GM23338 (cell line): ENCODE results near the gene LAMTOR1. TPM values are rescaled to one million over a fixed set of nuclear protein-coding genes. Genes with fewer than 3 reads are reported as not detected.

Experiments
- ATAC-seq: fragments of 200-7000 bp; cut with Tn5 transposase; 3 replicates; pipeline ENCODE4 v1.9.1; 2020
- DNase-seq: peaks from one replicate; pipeline ENCODE4 v3.0.0-alpha.2; 2015; ENCODE audit warnings: low spot score
- H2AFZ ChIP-seq: fragments of 200-600 bp; sonication (generic); 2 replicates; pipeline ENCODE4 v1.8.0; 2016; ENCODE audit warnings: antibody characterized with exemption, mild to moderate bottlenecking, moderate library complexity
- H3F3A ChIP-seq: fragments of 200-600 bp; sonication (generic); replicated peaks from 2 replicates; pipeline ENCODE4 v1.8.0; 2017; ENCODE audit warnings: antibody characterized with exemption, mixed run types, low read depth
- H3K27ac ChIP-seq: fragments of 200-600 bp; sonication (generic); 2 replicates; pipeline ENCODE4 v1.6.1; 2016; ENCODE audit warnings: low read depth
- H3K27me3 ChIP-seq: fragments of 200-600 bp; sonication (generic); 2 replicates; pipeline ENCODE4 v1.8.0; 2016; ENCODE audit warnings: mild to moderate bottlenecking, mixed run types, moderate library complexity; ENCODE audit not compliant: insufficient read depth
- H3K36me3 ChIP-seq: fragments of 200-600 bp; sonication (generic); 2 replicates; pipeline ENCODE4 v1.8.0; 2016; ENCODE audit warnings: mild to moderate bottlenecking; ENCODE audit not compliant: insufficient read depth
- H3K4me1 ChIP-seq: fragments of 200-600 bp; sonication (generic); 2 replicates; pipeline ENCODE4 v1.8.0; 2016; ENCODE audit warnings: mild to moderate bottlenecking, moderate library complexity; ENCODE audit not compliant: insufficient read depth
- H3K4me2 ChIP-seq: fragments of 200-600 bp; sonication (generic); 2 replicates; pipeline ENCODE4 v1.7.1; 2017; ENCODE audit warnings: mixed run types
- H3K4me3 ChIP-seq: fragments of 200-600 bp; sonication (generic); 2 replicates; pipeline ENCODE4 v1.6.1; 2016; ENCODE audit warnings: mixed run types
- H3K79me2 ChIP-seq: fragments of 200-600 bp; sonication (generic); replicated peaks from 2 replicates; pipeline ENCODE4 v1.8.0; 2017; ENCODE audit warnings: mild to moderate bottlenecking; ENCODE audit not compliant: insufficient read depth
- H3K9me2 ChIP-seq: fragments of 200-600 bp; sonication (generic); 2 replicates; pipeline ENCODE4 v1.8.0; 2017; ENCODE audit not compliant: insufficient read depth
- H4K20me1 ChIP-seq: fragments of 200-600 bp; sonication (generic); replicated peaks from 2 replicates; pipeline ENCODE4 v1.8.0; 2017; ENCODE audit warnings: mild to moderate bottlenecking; ENCODE audit not compliant: insufficient read depth
- H3K27ac Mint-ChIP-seq: 2 replicates; pipeline ENCODE4 v1.8.0; 2020; ENCODE audit warnings: inconsistent platforms, mild to moderate bottlenecking, moderate library complexity, mixed read lengths
- H3K27me3 Mint-ChIP-seq: 3 replicates; pipeline ENCODE4 v1.8.0; 2022; ENCODE audit warnings: low read depth, mild to moderate bottlenecking, moderate library complexity, mixed read lengths, inconsistent platforms; ENCODE audit not compliant: insufficient read depth, poor library complexity
- H3K36me3 Mint-ChIP-seq: 3 replicates; pipeline ENCODE4 v1.8.0; 2021; ENCODE audit warnings: low read depth, mild to moderate bottlenecking, inconsistent platforms, moderate library complexity, mixed read lengths
- H3K4me1 Mint-ChIP-seq: 3 replicates; pipeline ENCODE4 v1.8.0; 2020; ENCODE audit warnings: mild to moderate bottlenecking, inconsistent platforms, mixed read lengths
- H3K4me3 Mint-ChIP-seq: 3 replicates; pipeline ENCODE4 v1.8.0; 2021; ENCODE audit warnings: moderate library complexity, mild to moderate bottlenecking, inconsistent platforms, mixed read lengths
- H3K9me3 Mint-ChIP-seq: 3 replicates; pipeline ENCODE4 v1.8.0; 2020; ENCODE audit warnings: moderate library complexity, mild to moderate bottlenecking, inconsistent platforms, mixed read lengths
- CTCF ChIP-seq, 2 experiments: fragments of 200-600 bp in 1 of 2; sonication (generic) in 1 of 2; conservative IDR thresholded peaks; 2 replicates each; pipeline versions ENCODE4 v1.5.1 to v1.6.1; 2016 to 2017; ENCODE audit warnings: antibody characterized with exemption in 2 of 2, low read depth in 2 of 2, mild to moderate bottlenecking in 2 of 2, moderate library complexity in 1 of 2
- EZH2 ChIP-seq: fragments of 200-600 bp; sonication (generic); IDR thresholded peaks from one replicate; pipeline ENCODE4 v1.8.0; 2017; ENCODE audit warnings: antibody characterized with exemption, mild to moderate bottlenecking, low read depth; ENCODE audit not compliant: unreplicated experiment
- EZH2phosphoT487 ChIP-seq: fragments of 200-600 bp; sonication (generic); IDR thresholded peaks from one replicate; pipeline ENCODE4 v1.8.1; 2018; ENCODE audit warnings: antibody characterized with exemption; ENCODE audit not compliant: unreplicated experiment
- JUNB ChIP-seq: IDR thresholded peaks from one replicate; pipeline ENCODE4 v1.6.1; 2016; ENCODE audit warnings: antibody characterized with exemption; ENCODE audit not compliant: unreplicated experiment
- NANOG ChIP-seq: IDR thresholded peaks from 2 replicates; pipeline ENCODE4 v1.6.1; 2016; ENCODE audit warnings: antibody characterized with exemption, borderline replicate concordance
- POLR2AphosphoS5 ChIP-seq: IDR thresholded peaks from 2 replicates; pipeline ENCODE4 v1.6.1; 2016; ENCODE audit warnings: antibody characterized with exemption, low read depth
- REST ChIP-seq: IDR thresholded peaks from one replicate; pipeline ENCODE4 v1.6.1; 2018; ENCODE audit warnings: antibody characterized with exemption; ENCODE audit not compliant: unreplicated experiment
- STAT1 ChIP-seq: IDR thresholded peaks from one replicate; pipeline ENCODE4 v1.6.1; 2016; ENCODE audit warnings: antibody characterized with exemption; ENCODE audit not compliant: unreplicated experiment
- ZNF114 ChIP-seq: fragments of 250-450 bp; sonication (Bioruptor Pico); IDR thresholded peaks from 2 replicates; pipeline ENCODE4 v1.5.0; 2020; ENCODE audit warnings: mild to moderate bottlenecking, moderate library complexity
- ZNF331 ChIP-seq: fragments of 250-450 bp; sonication (Bioruptor Pico); IDR thresholded peaks from 2 replicates; pipeline ENCODE4 v1.5.0; 2020; ENCODE audit warnings: low read depth, mild to moderate bottlenecking, moderate library complexity
- polyA plus RNA-seq: library from polyadenylated mRNA; unstranded; fragments of >200 nt; fragmentation: Nextera tagmentation; extraction: Ambion mirVana; gene quantifications from 2 replicates; pipeline ENCODE4 v1.2.1, GENCODE V29; 2016
- total RNA-seq: library from RNA; depleted of rRNA; stranded (reverse); fragments of >200 nt; shearing (Covaris generic); gene quantifications from 2 replicates; pipeline ENCODE4 v1.2.3, GENCODE V29; 2014

LAMTOR1 gene
- total and polyA plus RNA-seq, 2 experiments from 2014 or later = 112 to 157 TPM

- Histone ChIP-seq H4K20me1 (no peaks in the 10 kb centered on the region), H3K27me3 (peaks cover 12% of the 10 kb centered on the region), H3K4me2 (no peak overlapping the region), H3K4me1 (no peaks in the 10 kb centered on the region), H3K36me3 (no peaks in the 10 kb centered on the region; the same call in 1 of the 2 replicates), H3K9me2 (0 out of 2 replicates have a peak, but pooled peaks cover 3% of the 10 kb centered on the region), H3K4me3 (no peak overlapping the region), H3K79me2 (no peaks in the 10 kb centered on the region), H2AFZ (no peak overlapping the region), H3K27ac (no peak overlapping the region), H3F3A (no peaks in the 10 kb centered on the region)
- DNase-seq = no peak
- Mint-ChIP-seq H3K4me3 (no peak overlapping the region), H3K27me3 (peaks cover 8% of the 10 kb centered on the region), H3K9me3 (peaks cover 25% of the 10 kb centered on the region), H3K36me3 (no peaks in the 10 kb centered on the region), H3K27ac (no peak overlapping the region), H3K4me1 (no peaks in the 10 kb centered on the region)
- TF ChIP-seq EZH2 (no peak), NANOG (no peak), EZH2phosphoT487 (no peak), REST (no peak)
- ATAC-seq = no peak
Measured at GRCh38 chr11:72120930-72121329, 17.8 kb upstream of the LAMTOR1 start.

GRCh38 chr11:72119198-72119597, 16.1 kb upstream of the LAMTOR1 start:
- Histone ChIP-seq H3K27ac (no peak overlapping the region), H3K9me2 (peaks cover 15% of the 10 kb centered on the region), H3K4me2 (no peak overlapping the region), H3F3A (no peaks in the 10 kb centered on the region), H3K36me3 (no peaks in the 10 kb centered on the region), H3K4me3 (no peak overlapping the region), H4K20me1 (no peaks in the 10 kb centered on the region), H3K79me2 (no peaks in the 10 kb centered on the region), H3K4me1 (no peaks in the 10 kb centered on the region), H2AFZ (0 out of 2 replicates have a peak overlapping the region, but pooled peaks have one; percentile 23), H3K27me3 (peaks cover 12% of the 10 kb centered on the region)
- ATAC-seq (no peak), DNase-seq (no peak)
- Mint-ChIP-seq H3K27me3 (peaks cover 9% of the 10 kb centered on the region), H3K27ac (no peak overlapping the region), H3K4me3 (no peak overlapping the region), H3K36me3 (no peaks in the 10 kb centered on the region), H3K4me1 (no peaks in the 10 kb centered on the region), H3K9me3 (peaks cover 9% of the 10 kb centered on the region)
- TF ChIP-seq EZH2phosphoT487 (no peak), ZNF331 (CRISPR knock-in tag) (no peak), POLR2AphosphoS5 (no peak), REST (no peak), JUNB (no peak), STAT1 (no peak), ZNF114 (no peak), CTCF (conservative IDR thresholded peaks at IDR 0.05; ENCODE audit: low read depth in 2 of 2) (no peak), NANOG (no peak)
